Esophagus squamous epithelium (tissue), 5 donors: ENCODE data around the gene PDE9A. TPM values are rescaled to one million over a fixed set of nuclear protein-coding genes. Genes with fewer than 3 reads are reported as not detected.

Source experiments
- DNase-seq: peaks from one replicate; lab custom pipeline; 2025; lab: John Stamatoyannopoulos, UW
- H3K27ac ChIP-seq, 4 donors: fragments of 200-600 bp; sonication (generic); one replicate each; pipeline ENCODE4 v1.5.1; 2016 to 2019; ENCODE audit warnings: mild to moderate bottlenecking in 1 of 4
- H3K27me3 ChIP-seq, 4 donors: fragments of 200-600 bp; sonication (generic); 1 replicate in 3 of 4; 2 replicates in 1 of 4; pipeline versions ENCODE4 v1.5.1 to v1.6.0; 2017 to 2021; ENCODE audit warnings: antibody characterized with exemption in 1 of 4
- H3K36me3 ChIP-seq, 3 donors: fragments of 200-600 bp; sonication (generic); one replicate each; pipeline ENCODE4 v1.5.1; 2016 to 2019
- H3K4me1 ChIP-seq, 3 donors: fragments of 200-600 bp; sonication (generic); one replicate each; pipeline ENCODE4 v1.5.1; 2017 to 2019
- H3K4me3 ChIP-seq, 4 donors: fragments of 200-600 bp; sonication (generic); 1 replicate in 3 of 4; 2 replicates in 1 of 4; pipeline ENCODE4 v1.5.1; 2016 to 2019; ENCODE audit warnings: mild to moderate bottlenecking in 2 of 4, moderate library complexity in 1 of 4
- H3K9me3 ChIP-seq, 3 donors: fragments of 200-600 bp; sonication (generic); one replicate each; pipeline ENCODE4 v1.5.1; 2016 to 2019
- POLR2A ChIP-seq, 4 donors: fragments of 450-650 bp; IDR thresholded peaks; one replicate each; pipeline ENCODE4 v1.6.1; 2017; ENCODE audit warnings: antibody characterized with exemption in 4 of 4, mild to moderate bottlenecking in 4 of 4, moderate library complexity in 3 of 4
- WGBS, 2 donors: methylation state at CpG; one replicate each; pipeline ENCODE4 v1.1.5; 2018; 5-methylcytosine and 5-hydroxymethylcytosine counted together
- intact Hi-C: fragments of 100-400 bp; cut with DNase I; formaldehyde crosslinking; loops from one replicate; pipeline ENCODE4 v1.15.0; 2022
- total RNA-seq, 4 donors: library from RNA; depleted of rRNA; stranded (reverse); fragments of >200 nt; gene quantifications; one replicate each; pipeline ENCODE4 v1.1.0, GENCODE V29; 2016
- TF ChIP-seq, protein P1 (sequence below), 6 experiments: fragments of 450-650 bp in 4 of 6; fragments of 200-600 bp in 2 of 6; sonication (generic) in 2 of 6; IDR thresholded peaks; one replicate each; pipeline ENCODE4 v1.5.1; 2016 to 2019; ENCODE audit warnings: antibody characterized with exemption in 6 of 6, mild to moderate bottlenecking in 4 of 6, moderate library complexity in 4 of 6
- donor health status: DM: yes; HTN: yes; CAD: no.

Gene PDE9A
- total RNA-seq, 4 donors from 2014 or later = 0.61 to 2.9 (median 1.8) TPM

GRCh38 chr21:42692688-42693087, 39.3 kb downstream of the PDE9A start:
- Histone ChIP-seq H3K4me3 (no peak overlapping the region), H3K36me3 (no peaks in the 10 kb centered on the region), H3K4me1 (peaks cover 0 to 12% (median 0%) of the 10 kb centered on the region in 3 donors), H3K9me3 (no peaks in the 10 kb centered on the region), H3K27ac (no peak overlapping the region), H3K27me3 (no peaks in the 10 kb centered on the region)
- 94 to 96% methylated on average over 12 to 24 of the region's 24 CpGs for WGBS, 2 donors
- intact Hi-C loops = no loop called here
- no peak for TF ChIP-seq POLR2A (IDR thresholded peaks at IDR 0.05)
- TF ChIP-seq, protein P1, sequence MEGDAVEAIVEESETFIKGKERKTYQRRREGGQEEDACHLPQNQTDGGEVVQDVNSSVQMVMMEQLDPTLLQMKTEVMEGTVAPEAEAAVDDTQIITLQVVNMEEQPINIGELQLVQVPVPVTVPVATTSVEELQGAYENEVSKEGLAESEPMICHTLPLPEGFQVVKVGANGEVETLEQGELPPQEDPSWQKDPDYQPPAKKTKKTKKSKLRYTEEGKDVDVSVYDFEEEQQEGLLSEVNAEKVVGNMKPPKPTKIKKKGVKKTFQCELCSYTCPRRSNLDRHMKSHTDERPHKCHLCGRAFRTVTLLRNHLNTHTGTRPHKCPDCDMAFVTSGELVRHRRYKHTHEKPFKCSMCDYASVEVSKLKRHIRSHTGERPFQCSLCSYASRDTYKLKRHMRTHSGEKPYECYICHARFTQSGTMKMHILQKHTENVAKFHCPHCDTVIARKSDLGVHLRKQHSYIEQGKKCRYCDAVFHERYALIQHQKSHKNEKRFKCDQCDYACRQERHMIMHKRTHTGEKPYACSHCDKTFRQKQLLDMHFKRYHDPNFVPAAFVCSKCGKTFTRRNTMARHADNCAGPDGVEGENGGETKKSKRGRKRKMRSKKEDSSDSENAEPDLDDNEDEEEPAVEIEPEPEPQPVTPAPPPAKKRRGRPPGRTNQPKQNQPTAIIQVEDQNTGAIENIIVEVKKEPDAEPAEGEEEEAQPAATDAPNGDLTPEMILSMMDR (IDR thresholded peaks at IDR 0.05) = no peak
- DNase-seq = no peak

DNA sequence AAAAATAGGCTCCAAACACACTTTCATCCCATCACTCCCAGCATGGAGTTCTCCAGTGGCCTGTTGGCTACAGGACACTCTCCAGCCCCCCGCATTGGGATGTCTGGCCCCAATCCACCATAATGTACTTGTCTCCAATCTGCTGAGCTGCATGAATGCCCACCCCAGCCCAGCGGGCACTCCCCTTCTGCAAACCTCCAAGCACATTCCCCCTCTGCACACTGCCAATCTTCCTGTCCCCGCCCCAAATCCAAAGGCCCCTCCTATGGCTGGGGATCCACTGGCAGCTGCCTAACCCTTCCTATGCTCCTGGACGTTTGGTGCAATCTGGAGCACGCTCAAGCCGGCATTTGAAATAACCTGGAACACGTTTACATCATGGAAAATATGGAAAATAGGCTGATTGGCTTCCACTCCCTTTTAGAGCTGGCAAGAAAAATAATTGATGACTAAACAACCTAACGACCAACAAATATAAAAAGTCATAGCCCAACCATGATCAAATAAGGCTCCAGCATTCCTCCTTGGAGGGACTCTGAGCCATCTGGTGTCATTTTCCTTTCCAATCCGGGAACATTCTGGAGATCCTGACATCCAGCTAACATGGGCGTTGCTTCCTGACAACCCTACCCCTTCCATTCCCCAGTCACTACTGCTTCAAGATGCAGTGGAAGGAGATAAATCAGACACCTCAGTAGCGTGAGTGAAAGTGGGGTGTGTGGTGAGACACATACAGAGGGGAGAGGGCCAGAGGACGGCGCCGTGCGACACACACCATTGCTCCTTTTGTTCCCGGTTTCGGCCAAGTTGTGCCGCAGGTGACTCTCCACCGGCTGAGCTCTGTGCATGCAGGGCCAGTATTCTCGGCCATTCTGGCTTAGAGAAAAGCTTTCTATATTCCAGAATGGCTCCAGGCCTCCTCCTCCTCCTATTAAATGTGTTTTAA, 41.6 kb downstream of the PDE9A start:
- Histone ChIP-seq H3K9me3 (no peaks in the 10 kb centered on the region), H3K27me3 (no peaks in the 10 kb centered on the region), H3K4me3 (no peak overlapping the region), H3K4me1 (peaks cover 0 to 12% (median 0%) of the 10 kb centered on the region in 3 donors), H3K27ac (no peak overlapping the region), H3K36me3 (no peaks in the 10 kb centered on the region)
- intact Hi-C loops = no loop called here
- WGBS, 2 donors = 77 to 79% methylated on average over 20 of the region's 20 CpGs
- TF ChIP-seq, protein P1 (IDR thresholded peaks at IDR 0.05) = no peak
- no peak for TF ChIP-seq POLR2A (IDR thresholded peaks at IDR 0.05)
- no peak for DNase-seq

DNA sequence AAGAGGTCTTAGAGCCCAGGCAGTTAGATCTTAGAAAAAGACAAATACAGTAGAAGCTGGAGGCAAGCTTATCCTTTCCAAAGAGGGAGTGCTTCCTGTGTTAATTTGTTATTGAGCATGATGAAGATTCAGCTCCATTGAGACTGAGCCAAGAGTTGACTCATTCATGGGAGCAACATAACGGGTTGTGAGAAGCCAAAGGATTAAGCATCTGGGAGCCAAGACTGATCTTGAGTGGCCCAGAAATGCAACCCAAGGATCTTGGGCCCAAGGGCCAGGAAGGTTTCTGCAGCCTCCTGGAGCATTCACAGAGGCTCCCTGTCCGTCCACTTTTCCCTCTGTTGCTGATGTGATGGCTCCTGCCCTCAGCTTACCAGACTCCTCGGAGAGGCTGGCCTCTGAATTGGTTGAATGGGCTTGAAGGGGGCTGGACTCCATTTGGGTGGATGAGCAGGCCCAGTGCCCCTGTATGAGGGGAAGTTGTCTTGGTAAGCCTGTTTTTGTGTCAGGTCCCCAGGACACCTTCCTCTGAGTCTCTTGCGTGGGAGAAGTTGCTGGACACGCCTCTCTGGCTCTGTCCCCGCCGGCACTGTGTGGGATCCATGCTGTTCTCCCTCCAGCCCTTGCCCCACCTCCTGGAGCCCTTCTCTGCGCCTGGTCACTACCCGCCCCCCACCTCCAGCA, 42.4 kb downstream of the PDE9A start:
- no peaks in the 10 kb centered on the region for H3K27me3 ChIP-seq
- H3K9me3 ChIP-seq = no peaks in the 10 kb centered on the region
- intact Hi-C loops = no loop called here
- H3K4me1 ChIP-seq = peaks cover 0 to 12% (median 0%) of the 10 kb centered on the region in 3 donors
- no peaks in the 10 kb centered on the region for H3K36me3 ChIP-seq
- H3K27ac ChIP-seq = no peak overlapping the region
- TF ChIP-seq, protein P1 (IDR thresholded peaks at IDR 0.05) = no peak
- no peak for TF ChIP-seq POLR2A (IDR thresholded peaks at IDR 0.05)
- 67 to 81% methylated on average over 7 of the region's 9 CpGs for WGBS, 2 donors
- no peak overlapping the region for H3K4me3 ChIP-seq
- no peak for DNase-seq

GRCh38 chr21:42696501-42697040, 43.1 kb downstream of the PDE9A start:
- intact Hi-C loops = no loop called here
- Histone ChIP-seq H3K36me3 (no peaks in the 10 kb centered on the region), H3K9me3 (no peaks in the 10 kb centered on the region), H3K4me1 (peaks cover 0 to 12% (median 0%) of the 10 kb centered on the region in 3 donors), H3K4me3 (no peak overlapping the region), H3K27ac (no peak overlapping the region), H3K27me3 (no peaks in the 10 kb centered on the region)
- 69 to 98% methylated on average over 2 to 5 of the region's 9 CpGs for WGBS, 2 donors
- TF ChIP-seq, protein P1 (IDR thresholded peaks at IDR 0.05) = no peak
- TF ChIP-seq POLR2A (IDR thresholded peaks at IDR 0.05) = no peak
- no peak for DNase-seq
